Adrenal gland (tissue), 12 donors: ENCODE results near the gene RABGGTA. TPM values are rescaled to one million over a fixed set of nuclear protein-coding genes. Genes with fewer than 3 reads are reported as not detected.
"Not testable (repeated sequence)": the region's sequence is repeated elsewhere in the genome, so short reads cannot be mapped to it uniquely, and the experiment has no call there.

ENCODE experiments used
- DNase-seq, 7 donors: peaks; one replicate each; pipeline ENCODE4 v3.0.0-alpha.2; 2019 to 2020
- H3K27ac ChIP-seq, 5 donors: fragments of 200-600 bp; sonication (generic) in 4 of 5; 1 replicate in 3 of 5; 2 replicates in 2 of 5; pipeline versions ENCODE4 v1.5.1 to v1.8.0; 2016 to 2020; ENCODE audit warnings: mild to moderate bottlenecking in 1 of 5
- H3K27me3 ChIP-seq: fragments of 200-600 bp; 2 replicates; pipeline ENCODE4 v1.8.0; 2021
- H3K36me3 ChIP-seq, 2 donors: fragments of 200-600 bp; replicated peaks in 1 of 2; 1 replicate in 1 of 2; 2 replicates in 1 of 2; pipeline versions ENCODE4 v1.5.1 to v1.8.0; 2018 to 2022
- H3K4me1 ChIP-seq, 2 donors: fragments of 200-600 bp; replicated peaks in 1 of 2; 1 replicate in 1 of 2; 2 replicates in 1 of 2; pipeline versions ENCODE4 v1.5.1 to v1.8.0; 2018 to 2021
- H3K4me3 ChIP-seq, 4 donors: fragments of 200-600 bp; sonication (generic) in 3 of 4; one replicate each; pipeline ENCODE4 v1.5.1; 2016 to 2018
- H3K9me3 ChIP-seq, 3 donors: fragments of 200-600 bp; sonication (generic) in 1 of 3; replicated peaks in 1 of 3; 1 replicate in 2 of 3; 2 replicates in 1 of 3; pipeline versions ENCODE4 v1.5.1 to v1.8.0; 2016 to 2021
- CTCF ChIP-seq, 6 experiments: fragments of 450-650 bp in 4 of 6; fragments of 200-600 bp in 2 of 6; sonication (generic) in 1 of 6; IDR thresholded peaks; 1 replicate in 5 of 6; 2 replicates in 1 of 6; pipeline versions ENCODE4 v1.5.1 to v1.8.0; 2016 to 2021; ENCODE audit warnings: antibody characterized with exemption in 6 of 6, mild to moderate bottlenecking in 2 of 6, moderate library complexity in 1 of 6
- POLR2A ChIP-seq, 2 donors: fragments of 450-650 bp; IDR thresholded peaks; one replicate each; pipeline ENCODE4 v1.6.1; 2017; ENCODE audit warnings: antibody characterized with exemption in 2 of 2, mild to moderate bottlenecking in 2 of 2, moderate library complexity in 1 of 2
- WGBS, 4 donors: extraction: QIAGEN DNeasy Blood & Tissue Kit in 2 of 4; methylation state at CpG; one replicate each; pipeline versions ENCODE4 v1.1.5 to v1.1.7; 2013 to 2017; 5-methylcytosine and 5-hydroxymethylcytosine counted together
- intact Hi-C, 2 donors: fragments of 100-400 bp; cut with DNase I; formaldehyde crosslinking; loops; one replicate each; pipeline versions ENCODE4 v1.14.1 to v1.15.0; 2022 to 2023
- polyA plus RNA-seq, 3 donors: library from polyadenylated mRNA; stranded (reverse); fragments of 200-250 nt in 2 of 3; fragments of 350-450 nt in 1 of 3; fragmentation: Illumina TruSeq in 1 of 3; extraction: RNeasy Lipid Tissue Mini Kit (QIAGEN cat#74804) in 1 of 3; gene quantifications; one replicate each; pipeline ENCODE4 v1.2.3, GENCODE V29; 2013 to 2014
- small RNA-seq, 2 donors: library from RNA; depleted of rRNA; stranded (forward); fragments of <200 nt; gene quantifications; one replicate each; pipeline ENCODE3, GENCODE V24; 2016
- total RNA-seq, 9 donors: library from RNA; depleted of rRNA in 4 of 9; stranded (reverse); fragments of >200 nt in 4 of 9; fragments of 120-200 nt in 1 of 9; fragmentation: NEBNext Ultra II Directional in 1 of 9; extraction: Animal tissue kit (Norgen Biotek cat#: 25700) in 1 of 9; gene quantifications; one replicate each; pipeline versions ENCODE4 v1.1.0 to v1.2.4, GENCODE V29; 2013 to 2023
- donor health status: healthy with polysubstance abuse.
- donor health status: Bipolar disorder and iron deficiency.
- donor health status: DM: yes; HTN: yes; CAD: no.
- donor health status: DM: no; HTN: no; CAD: no.
- donor health status: DM: no; HTN: no; CAD: no.
- donor health status: DM: yes; HTN: yes; CAD: no.

Gene RABGGTA
- total and polyA plus RNA-seq, 12 donors, result 15.7 to 124 (median 32.6) TPM

GRCh38 chr14:24219521-24219920 lies 51.9 kb downstream of the RABGGTA start:
- intact Hi-C loops, result no loop called here
- H3K4me3 ChIP-seq, result no peak overlapping the region
- H3K9me3 ChIP-seq, result no peaks in the 10 kb centered on the region
- H3K27ac ChIP-seq, result no peak overlapping the region
- TF ChIP-seq CTCF (IDR thresholded peaks at IDR 0.05), result no peak
- no peak for TF ChIP-seq POLR2A (IDR thresholded peaks at IDR 0.05)
- WGBS, 4 donors, result 53 to 61% (median 59%) methylated on average over 3 of the region's 3 CpGs
- H3K4me1 ChIP-seq, result peaks cover 4 to 10% of the 10 kb centered on the region in 2 donors
- no peaks in the 10 kb centered on the region for H3K27me3 ChIP-seq
- DNase-seq, result peak in 1 of 7 donors; percentile 6
- H3K36me3 ChIP-seq, result peaks cover 0 to 7% of the 10 kb centered on the region in 2 donors

GRCh38 chr14:24219080-24219479 lies 52.3 kb downstream of the RABGGTA start:
- intact Hi-C loops, result no loop called here
- Histone ChIP-seq H3K9me3 (no peaks in the 10 kb centered on the region), H3K4me1 (peaks cover 4 to 12% of the 10 kb centered on the region in 2 donors), H3K36me3 (peaks cover 0 to 7% of the 10 kb centered on the region in 2 donors), H3K27ac (no peak overlapping the region), H3K4me3 (no peak overlapping the region), H3K27me3 (no peaks in the 10 kb centered on the region)
- no peak for TF ChIP-seq POLR2A (IDR thresholded peaks at IDR 0.05)
- no peak for TF ChIP-seq CTCF (IDR thresholded peaks at IDR 0.05)
- 87 to 92% (median 91%) methylated on average over 3 to 4 of the region's 4 CpGs for WGBS, 4 donors
- peak in 1 of 7 donors; percentile 12 for DNase-seq

GRCh38 chr14:24216876-24217275 lies 54.5 kb downstream of the RABGGTA start:
- 75 to 96% (median 78%) methylated on average over 1 of the region's 1 CpG for WGBS, 4 donors
- H3K27ac ChIP-seq, H3K9me3 ChIP-seq, intact Hi-C loops, H3K27me3 ChIP-seq, H3K4me3 ChIP-seq, H3K36me3 ChIP-seq: not testable (repeated sequence)
- H3K4me1 ChIP-seq, result peaks cover 12 to 24% of the 10 kb centered on the region in 2 donors
- DNase-seq, result peak in 1 of 7 donors; percentile 12

- no peak for DNase-seq
- H3K27me3 ChIP-seq, result no peaks in the 10 kb centered on the region
- TF ChIP-seq POLR2A (IDR thresholded peaks at IDR 0.05) (no peak), CTCF (IDR thresholded peaks at IDR 0.05) (no peak)
- peak overlapping the region in 4 of 5 donors; percentile 64 to 98 (median 90) for H3K27ac ChIP-seq
- intact Hi-C loops, result no loop called here
- H3K4me1 ChIP-seq, result peaks cover 17 to 25% of the 10 kb centered on the region in 2 donors
- no peak overlapping the region for H3K4me3 ChIP-seq
- H3K9me3 ChIP-seq, result no peaks in the 10 kb centered on the region
- H3K36me3 ChIP-seq, result peaks cover 0 to 10% of the 10 kb centered on the region in 2 donors
- WGBS, 4 donors, result 82 to 94% (median 86%) methylated on average over 2 of the region's 2 CpGs
Observed at GRCh38 chr14:24216345-24216699, 55.1 kb downstream of the RABGGTA start.

Small RNA genes within 50 kb of the gene (small RNA-seq; reads per million reads assigned to genes)
- 0 to 0.12 reads per million in 2 donors for gene MDP1

Other genes with a start within 250 kb of the RABGGTA start
Only the 30 nearest of the 34 such genes appear.
- 100 to 1,000 TPM in 8 of 9 donors, 10 to 100 TPM in 1; 88.9 to 401 (median 143) TPM for gene DCAF11, start 156.8 kb downstream of the RABGGTA start, total RNA-seq
- 10 to 100 TPM; 40.4 to 94.0 (median 42.3) TPM for gene DCAF11, start 156.8 kb downstream of the RABGGTA start, polyA plus RNA-seq
- 10 to 100 TPM in 1 of 9 donors, 1 to 10 TPM in 8; 3.3 to 20.2 (median 4.7) TPM for gene NRL, start 156.6 kb downstream of the RABGGTA start, total RNA-seq
- 1 to 10 TPM; 2.2 to 3.5 (median 3.1) TPM for gene NRL, start 156.6 kb downstream of the RABGGTA start, polyA plus RNA-seq
- gene FITM1, start 140.9 kb downstream of the RABGGTA start, total RNA-seq, result 10 to 100 TPM in 4 of 9 donors, 1 to 10 TPM in 5; 6.5 to 15.7 (median 9.7) TPM
- gene FITM1, start 140.9 kb downstream of the RABGGTA start, polyA plus RNA-seq, result 10 to 100 TPM in 2 of 3 donors, 1 to 10 TPM in 1; 4.6 to 25.7 (median 13.4) TPM
- 100 to 1,000 TPM; 208 to 359 (median 277) TPM for gene PSME1, start 135.4 kb downstream of the RABGGTA start, total RNA-seq
- gene PSME1, start 135.4 kb downstream of the RABGGTA start, polyA plus RNA-seq, result 100 to 1,000 TPM; 205 to 386 (median 313) TPM
- gene EMC9, start 130.0 kb downstream of the RABGGTA start, total RNA-seq, result 10 to 100 TPM; 22.5 to 65.7 (median 40.5) TPM
- gene EMC9, start 130.0 kb downstream of the RABGGTA start, polyA plus RNA-seq, result 100 to 1,000 TPM in 2 of 3 donors, 10 to 100 TPM in 1; 21.6 to 149 (median 127) TPM
- 100 to 1,000 TPM; 107 to 362 (median 191) TPM for gene PSME2, start 125.0 kb downstream of the RABGGTA start, total RNA-seq
- gene PSME2, start 125.0 kb downstream of the RABGGTA start, polyA plus RNA-seq, result 100 to 1,000 TPM; 388 to 752 (median 687) TPM
- 100 to 1,000 TPM in 1 of 9 donors, 10 to 100 TPM in 8; 32.8 to 165 (median 59.7) TPM for gene RNF31, start 124.1 kb downstream of the RABGGTA start, total RNA-seq
- 100 to 1,000 TPM in 2 of 3 donors, 10 to 100 TPM in 1; 59.3 to 351 (median 198) TPM for gene RNF31, start 124.1 kb downstream of the RABGGTA start, polyA plus RNA-seq
- 100 to 1,000 TPM in 4 of 9 donors, 10 to 100 TPM in 5; 32.4 to 119 (median 98.3) TPM for gene IRF9, start 110.3 kb downstream of the RABGGTA start, total RNA-seq
- 100 to 1,000 TPM; 118 to 151 (median 129) TPM for gene IRF9, start 110.3 kb downstream of the RABGGTA start, polyA plus RNA-seq
- gene REC8, start 99.5 kb downstream of the RABGGTA start, total RNA-seq, result 10 to 100 TPM in 4 of 9 donors, 1 to 10 TPM in 5; 1.3 to 18.5 (median 9.4) TPM
- 100 to 1,000 TPM in 1 of 3 donors, 10 to 100 TPM in 1, 1 to 10 TPM in 1; 3.6 to 111 (median 38.9) TPM for gene REC8, start 99.5 kb downstream of the RABGGTA start, polyA plus RNA-seq
- gene IPO4, start 82.8 kb downstream of the RABGGTA start, total RNA-seq, result 10 to 100 TPM; 29.7 to 84.9 (median 45.4) TPM
- gene IPO4, start 82.8 kb downstream of the RABGGTA start, polyA plus RNA-seq, result 10 to 100 TPM; 19.1 to 43.2 (median 23.8) TPM
- gene TM9SF1, start 76.2 kb downstream of the RABGGTA start, total RNA-seq, result 100 to 1,000 TPM in 2 of 9 donors, 10 to 100 TPM in 7; 60.0 to 123 (median 90.4) TPM
- 10 to 100 TPM; 43.7 to 67.2 (median 56.1) TPM for gene TM9SF1, start 76.2 kb downstream of the RABGGTA start, polyA plus RNA-seq
- under 1 TPM in 1 of 9 donors, not detected in 8; 0.46 TPM for gene TSSK4, start 65.9 kb downstream of the RABGGTA start, total RNA-seq
- gene TSSK4, start 65.9 kb downstream of the RABGGTA start, polyA plus RNA-seq, result under 1 TPM in 1 of 3 donors, not detected in 2; 0.07 TPM
- gene CHMP4A, start 58.1 kb downstream of the RABGGTA start, total RNA-seq, result 10 to 100 TPM; 32.9 to 68.6 (median 56.5) TPM
- 100 to 1,000 TPM in 2 of 3 donors, 10 to 100 TPM in 1; 71.1 to 118 (median 104) TPM for gene CHMP4A, start 58.1 kb downstream of the RABGGTA start, polyA plus RNA-seq
- 10 to 100 TPM; 20.3 to 53.7 (median 28.6) TPM for gene MDP1, start 55.5 kb downstream of the RABGGTA start, total RNA-seq
- 10 to 100 TPM; 32.2 to 40.2 (median 39.4) TPM for gene MDP1, start 55.5 kb downstream of the RABGGTA start, polyA plus RNA-seq
- gene NEDD8, start 39.2 kb downstream of the RABGGTA start, total RNA-seq, result 100 to 1,000 TPM; 154 to 454 (median 216) TPM
- gene NEDD8, start 39.2 kb downstream of the RABGGTA start, polyA plus RNA-seq, result 100 to 1,000 TPM; 136 to 448 (median 215) TPM
- gene GMPR2, start 38.7 kb downstream of the RABGGTA start, total RNA-seq, result 100 to 1,000 TPM in 8 of 9 donors, 10 to 100 TPM in 1; 92.5 to 188 (median 131) TPM
- 100 to 1,000 TPM in 1 of 3 donors, 10 to 100 TPM in 2; 70.6 to 103 (median 98.0) TPM for gene GMPR2, start 38.7 kb downstream of the RABGGTA start, polyA plus RNA-seq
- gene TINF2, start 29.0 kb downstream of the RABGGTA start, total RNA-seq, result 100 to 1,000 TPM in 5 of 9 donors, 10 to 100 TPM in 4; 76.3 to 216 (median 101) TPM
- gene TINF2, start 29.0 kb downstream of the RABGGTA start, polyA plus RNA-seq, result 100 to 1,000 TPM in 2 of 3 donors, 10 to 100 TPM in 1; 57.8 to 179 (median 103) TPM
- gene TGM1, start 8.4 kb downstream of the RABGGTA start, total RNA-seq, result 1 to 10 TPM in 3 of 9 donors, under 1 TPM in 5, not detected in 1; 0.28 to 1.4 (median 0.88) TPM
- 1 to 10 TPM in 2 of 3 donors, under 1 TPM in 1; 0.44 to 2.7 (median 2.2) TPM for gene TGM1, start 8.4 kb downstream of the RABGGTA start, polyA plus RNA-seq
- 10 to 100 TPM; 11.4 to 68.1 (median 36.1) TPM for gene DHRS1, start 28.2 kb upstream of the RABGGTA start, total RNA-seq
- gene DHRS1, start 28.2 kb upstream of the RABGGTA start, polyA plus RNA-seq, result 10 to 100 TPM; 19.8 to 38.7 (median 37.6) TPM
- gene NOP9, start 28.3 kb upstream of the RABGGTA start, total RNA-seq, result 10 to 100 TPM in 8 of 9 donors, 1 to 10 TPM in 1; 9.2 to 28.2 (median 18.2) TPM
- gene NOP9, start 28.3 kb upstream of the RABGGTA start, polyA plus RNA-seq, result 10 to 100 TPM in 2 of 3 donors, 1 to 10 TPM in 1; 9.1 to 21.1 (median 16.8) TPM
- gene CIDEB, start 36.4 kb upstream of the RABGGTA start, total RNA-seq, result 10 to 100 TPM; 16.4 to 80.3 (median 40.5) TPM
- gene CIDEB, start 36.4 kb upstream of the RABGGTA start, polyA plus RNA-seq, result 10 to 100 TPM; 17.5 to 73.7 (median 37.4) TPM
- gene LTB4R2, start 38.5 kb upstream of the RABGGTA start, total RNA-seq, result 10 to 100 TPM in 2 of 9 donors, 1 to 10 TPM in 6, under 1 TPM in 1; 0.42 to 11.1 (median 4.2) TPM
- gene LTB4R2, start 38.5 kb upstream of the RABGGTA start, polyA plus RNA-seq, result 1 to 10 TPM in 2 of 3 donors, under 1 TPM in 1; 0.57 to 2.7 (median 1.8) TPM
- gene LTB4R, start 39.9 kb upstream of the RABGGTA start, total RNA-seq, result 10 to 100 TPM in 5 of 9 donors, 1 to 10 TPM in 4; 1.4 to 21.0 (median 11.0) TPM
- 10 to 100 TPM in 2 of 3 donors, 1 to 10 TPM in 1; 9.4 to 30.2 (median 17.5) TPM for gene LTB4R, start 39.9 kb upstream of the RABGGTA start, polyA plus RNA-seq
- 10 to 100 TPM in 5 of 9 donors, 1 to 10 TPM in 4; 3.9 to 34.0 (median 12.5) TPM for gene ADCY4, start 63.5 kb upstream of the RABGGTA start, total RNA-seq
- gene ADCY4, start 63.5 kb upstream of the RABGGTA start, polyA plus RNA-seq, result 10 to 100 TPM in 2 of 3 donors, 1 to 10 TPM in 1; 4.5 to 70.1 (median 45.8) TPM
- gene RIPK3, start 68.4 kb upstream of the RABGGTA start, total RNA-seq, result 10 to 100 TPM in 1 of 9 donors, 1 to 10 TPM in 6, under 1 TPM in 2; 0.50 to 10.4 (median 3.6) TPM
- gene RIPK3, start 68.4 kb upstream of the RABGGTA start, polyA plus RNA-seq, result 1 to 10 TPM; 1.5 to 8.0 (median 4.6) TPM
- gene NFATC4, start 96.6 kb upstream of the RABGGTA start, total RNA-seq, result 100 to 1,000 TPM in 2 of 9 donors, 10 to 100 TPM in 7; 17.0 to 164 (median 48.2) TPM
- gene NFATC4, start 96.6 kb upstream of the RABGGTA start, polyA plus RNA-seq, result 100 to 1,000 TPM in 2 of 3 donors, 10 to 100 TPM in 1; 11.8 to 505 (median 390) TPM
- 10 to 100 TPM in 1 of 9 donors, 1 to 10 TPM in 8; 6.0 to 11.0 (median 7.0) TPM for gene NYNRIN, start 127.4 kb upstream of the RABGGTA start, total RNA-seq
- gene NYNRIN, start 127.4 kb upstream of the RABGGTA start, polyA plus RNA-seq, result 1 to 10 TPM; 2.2 to 6.1 (median 3.4) TPM
- 10 to 100 TPM in 4 of 9 donors, 1 to 10 TPM in 5; 5.0 to 43.6 (median 10.0) TPM for gene CBLN3, start 158.1 kb upstream of the RABGGTA start, total RNA-seq
- gene CBLN3, start 158.1 kb upstream of the RABGGTA start, polyA plus RNA-seq, result 10 to 100 TPM in 2 of 3 donors, 1 to 10 TPM in 1; 3.9 to 35.7 (median 21.3) TPM
- 10 to 100 TPM; 30.2 to 76.9 (median 46.3) TPM for gene KHNYN, start 158.4 kb upstream of the RABGGTA start, total RNA-seq
- gene KHNYN, start 158.4 kb upstream of the RABGGTA start, polyA plus RNA-seq, result 10 to 100 TPM; 18.5 to 48.6 (median 36.2) TPM
- 100 to 1,000 TPM in 1 of 9 donors, 10 to 100 TPM in 8; 35.0 to 100 (median 74.4) TPM for gene SDR39U1, start 171.2 kb upstream of the RABGGTA start, total RNA-seq
- 100 to 1,000 TPM in 2 of 3 donors, 10 to 100 TPM in 1; 50.4 to 218 (median 162) TPM for gene SDR39U1, start 171.2 kb upstream of the RABGGTA start, polyA plus RNA-seq